Esophagus squamous epithelium (tissue), 4 donors: Measurements from ENCODE around the gene RELCH.

Experiments
- POLR2A ChIP-seq, 4 donors: fragments of 450-650 bp; IDR thresholded peaks; one replicate each; pipeline ENCODE4 v1.6.1; 2017; ENCODE audit warnings: antibody characterized with exemption in 4 of 4, mild to moderate bottlenecking in 4 of 4, moderate library complexity in 3 of 4
- TF ChIP-seq, protein P1 (sequence below), 6 experiments: fragments of 450-650 bp in 4 of 6; fragments of 200-600 bp in 2 of 6; sonication (generic) in 2 of 6; IDR thresholded peaks; one replicate each; pipeline ENCODE4 v1.5.1; 2016 to 2019; ENCODE audit warnings: antibody characterized with exemption in 6 of 6, mild to moderate bottlenecking in 4 of 6, moderate library complexity in 4 of 6

DNA sequence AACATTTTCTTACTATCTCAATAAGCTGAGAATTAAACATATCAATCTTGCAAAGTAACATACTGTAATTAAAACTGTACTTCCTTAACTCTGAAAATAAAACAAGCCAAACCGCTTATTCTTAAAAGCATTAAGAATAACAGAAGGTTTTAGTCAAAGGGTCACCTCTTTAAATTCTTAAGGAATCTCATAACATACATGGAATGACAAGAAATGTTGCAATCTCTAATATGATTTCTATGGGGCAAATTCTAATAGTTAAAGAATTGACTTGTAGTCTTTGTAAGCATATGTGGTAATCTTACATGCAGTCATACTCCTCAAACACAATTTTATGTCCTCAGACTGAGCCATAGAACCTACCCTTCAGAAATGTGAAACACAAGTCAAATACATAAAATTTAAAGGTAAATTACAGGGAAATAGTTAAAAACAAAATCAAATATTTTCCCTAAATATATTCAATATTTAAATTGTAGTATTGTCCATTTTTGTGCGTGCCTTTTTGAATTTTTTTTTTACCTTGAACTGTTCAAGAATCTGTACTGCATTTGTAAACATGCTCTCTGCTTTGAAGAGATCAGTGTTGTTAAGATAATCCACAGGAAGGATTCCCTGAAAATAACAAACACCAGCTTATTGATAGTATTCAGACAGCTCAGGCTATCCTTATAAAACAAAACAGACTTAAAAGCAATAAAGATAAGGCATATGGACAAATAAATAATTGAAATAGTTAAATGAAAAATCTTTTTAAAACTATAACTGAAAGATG, 48.4 kb upstream of the RELCH start:
- no peak for TF ChIP-seq POLR2A (IDR thresholded peaks at IDR 0.05)
- TF ChIP-seq, protein P1, sequence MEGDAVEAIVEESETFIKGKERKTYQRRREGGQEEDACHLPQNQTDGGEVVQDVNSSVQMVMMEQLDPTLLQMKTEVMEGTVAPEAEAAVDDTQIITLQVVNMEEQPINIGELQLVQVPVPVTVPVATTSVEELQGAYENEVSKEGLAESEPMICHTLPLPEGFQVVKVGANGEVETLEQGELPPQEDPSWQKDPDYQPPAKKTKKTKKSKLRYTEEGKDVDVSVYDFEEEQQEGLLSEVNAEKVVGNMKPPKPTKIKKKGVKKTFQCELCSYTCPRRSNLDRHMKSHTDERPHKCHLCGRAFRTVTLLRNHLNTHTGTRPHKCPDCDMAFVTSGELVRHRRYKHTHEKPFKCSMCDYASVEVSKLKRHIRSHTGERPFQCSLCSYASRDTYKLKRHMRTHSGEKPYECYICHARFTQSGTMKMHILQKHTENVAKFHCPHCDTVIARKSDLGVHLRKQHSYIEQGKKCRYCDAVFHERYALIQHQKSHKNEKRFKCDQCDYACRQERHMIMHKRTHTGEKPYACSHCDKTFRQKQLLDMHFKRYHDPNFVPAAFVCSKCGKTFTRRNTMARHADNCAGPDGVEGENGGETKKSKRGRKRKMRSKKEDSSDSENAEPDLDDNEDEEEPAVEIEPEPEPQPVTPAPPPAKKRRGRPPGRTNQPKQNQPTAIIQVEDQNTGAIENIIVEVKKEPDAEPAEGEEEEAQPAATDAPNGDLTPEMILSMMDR (IDR thresholded peaks at IDR 0.05), result no peak
